ENCODE results near the gene LRP5.

LRP5 gene

GRCh38 chr11:68364581-68364980, 52.2 kb downstream of the LRP5 start:
- no peak for TF ChIP-seq GATA2 (IDR thresholded peaks at IDR 0.05; ENCODE audit: low read depth, low read length)
- no peak for TF ChIP-seq GATA3 (IDR thresholded peaks at IDR 0.05; ENCODE audit: low read depth, low read length)

- no peak for TF ChIP-seq GATA3 (IDR thresholded peaks at IDR 0.05; ENCODE audit: low read depth, low read length)
- no peak for TF ChIP-seq GATA2 (IDR thresholded peaks at IDR 0.05; ENCODE audit: low read depth, low read length)
These were observed 53.6 kb downstream of the LRP5 start for GRCh38 chr11:68365943-68366435.

- TF ChIP-seq GATA3 (IDR thresholded peaks at IDR 0.05; ENCODE audit: low read depth, low read length): no peak
These were observed 54.9 kb downstream of the LRP5 start for GRCh38 chr11:68367252-68367651.

GRCh38 chr11:68369756-68370155, 57.4 kb downstream of the LRP5 start:
- TF ChIP-seq GATA2 (IDR thresholded peaks at IDR 0.05; ENCODE audit: low read depth, low read length) (no peak), GATA3 (IDR thresholded peaks at IDR 0.05; ENCODE audit: low read depth, low read length) (no peak)

GRCh38 chr11:68370211-68371111, 58.1 kb downstream of the LRP5 start:
- TF ChIP-seq GATA3 (IDR thresholded peaks at IDR 0.05; ENCODE audit: low read depth, low read length) (no peak), GATA2 (IDR thresholded peaks at IDR 0.05; ENCODE audit: low read depth, low read length) (no peak)

- TF ChIP-seq GATA3 (IDR thresholded peaks at IDR 0.05; ENCODE audit: low read depth, low read length) (no peak), GATA2 (IDR thresholded peaks at IDR 0.05; ENCODE audit: low read depth, low read length) (no peak)
These were observed 59.0 kb downstream of the LRP5 start for GRCh38 chr11:68371171-68372041.

- TF ChIP-seq GATA2 (IDR thresholded peaks at IDR 0.05; ENCODE audit: low read depth, low read length) (no peak), GATA3 (IDR thresholded peaks at IDR 0.05; ENCODE audit: low read depth, low read length) (no peak)
These were observed 59.7 kb downstream of the LRP5 start for GRCh38 chr11:68372114-68372513.

GRCh38 chr11:68372625-68373024, 60.2 kb downstream of the LRP5 start:
- TF ChIP-seq GATA2 (IDR thresholded peaks at IDR 0.05; ENCODE audit: low read depth, low read length): no peak

GRCh38 chr11:68373189-68373814, 60.9 kb downstream of the LRP5 start:
- no peak for TF ChIP-seq GATA2 (IDR thresholded peaks at IDR 0.05; ENCODE audit: low read depth, low read length)
- no peak for TF ChIP-seq GATA3 (IDR thresholded peaks at IDR 0.05; ENCODE audit: low read depth, low read length)

- TF ChIP-seq GATA2 (IDR thresholded peaks at IDR 0.05; ENCODE audit: low read depth, low read length) (no peak), GATA3 (IDR thresholded peaks at IDR 0.05; ENCODE audit: low read depth, low read length) (no peak)
These were observed 61.6 kb downstream of the LRP5 start for GRCh38 chr11:68373815-68374501.

- TF ChIP-seq GATA3 (IDR thresholded peaks at IDR 0.05; ENCODE audit: low read depth, low read length): no peak
- no peak for TF ChIP-seq GATA2 (IDR thresholded peaks at IDR 0.05; ENCODE audit: low read depth, low read length)
These were observed 62.1 kb downstream of the LRP5 start for GRCh38 chr11:68374531-68374930.

GRCh38 chr11:68375337-68375736, 62.9 kb downstream of the LRP5 start:
- TF ChIP-seq GATA3 (IDR thresholded peaks at IDR 0.05; ENCODE audit: low read depth, low read length): no peak
- no peak for TF ChIP-seq GATA2 (IDR thresholded peaks at IDR 0.05; ENCODE audit: low read depth, low read length)

GRCh38 chr11:68375766-68376165, 63.4 kb downstream of the LRP5 start:
- TF ChIP-seq GATA2 (IDR thresholded peaks at IDR 0.05; ENCODE audit: low read depth, low read length) (peak; percentile 30; the same call in 1 of the 2 replicates), GATA3 (IDR thresholded peaks at IDR 0.05; ENCODE audit: low read depth, low read length) (no peak)

Data from SH-SY5Y (cell line).